SIG-M5 treated with dmso at 0.1 percent for 504 hours (cell line): ENCODE data around the gene CDH6.

Experiments
- DNase-seq: peaks from one replicate; lab custom pipeline; 2025; ENCODE audit not compliant: unreplicated experiment; lab: John Stamatoyannopoulos, UW

Gene CDH6

GRCh38 chr5:31365776-31366175 is 172.3 kb downstream of the CDH6 start:
- DNase-seq = no peak

GRCh38 chr5:31366941-31367340 is 173.5 kb downstream of the CDH6 start:
- no peak for DNase-seq

- no peak for DNase-seq
Observed at GRCh38 chr5:31372124-31372523, 178.6 kb downstream of the CDH6 start.

GRCh38 chr5:31375999-31376720 is 182.7 kb downstream of the CDH6 start:
- DNase-seq = no peak

- no peak for DNase-seq
Observed at GRCh38 chr5:31377274-31377946, 183.9 kb downstream of the CDH6 start.

GRCh38 chr5:31378136-31378535 is 184.7 kb downstream of the CDH6 start:
- no peak for DNase-seq
